Left ventricle myocardium inferior (tissue), 1 donor: ENCODE measurements around the gene STAC3. TPM values are rescaled to one million over a fixed set of nuclear protein-coding genes. Genes with fewer than 3 reads are reported as not detected.

Experiments
- DNase-seq: peaks from one replicate; pipeline ENCODE4 v3.0.0-alpha.2; 2020
- H3K27ac ChIP-seq: fragments of 200-600 bp; replicated peaks from 2 replicates; pipeline ENCODE4 v1.8.0; 2021
- H3K27me3 ChIP-seq: fragments of 200-600 bp; 2 replicates; pipeline ENCODE4 v1.8.0; 2021; ENCODE audit warnings: low read depth
- H3K36me3 ChIP-seq: fragments of 200-600 bp; 2 replicates; pipeline ENCODE4 v1.8.0; 2021
- H3K4me1 ChIP-seq: fragments of 200-600 bp; 2 replicates; pipeline ENCODE4 v1.8.0; 2021
- H3K4me3 ChIP-seq: fragments of 200-600 bp; 2 replicates; pipeline ENCODE4 v1.8.0; 2021; ENCODE audit warnings: mild to moderate bottlenecking, moderate library complexity
- H3K9me3 ChIP-seq: fragments of 200-600 bp; replicated peaks from 2 replicates; pipeline ENCODE4 v1.8.0; 2021
- CTCF ChIP-seq: fragments of 200-600 bp; IDR thresholded peaks from 2 replicates; pipeline ENCODE4 v1.8.0; 2021; ENCODE audit warnings: antibody characterized with exemption, mild to moderate bottlenecking, borderline replicate concordance
- intact Hi-C: fragments of 100-400 bp; cut with micrococcal nuclease; formaldehyde crosslinking; loops from one replicate; pipeline ENCODE4 v1.11.0; 2022
- total RNA-seq: library from RNA; stranded (reverse); fragmentation: NEBNext Ultra II Directional; extraction: Animal tissue kit (Norgen Biotek cat#: 25700); gene quantifications from one replicate; pipeline ENCODE4 v1.2.1, GENCODE V29; 2021
- donor health status: DM: no; HTN: yes; CAD: no; lungs with severe emphysema.

Gene STAC3
- total RNA-seq, 1 donor from 2014 or later = 0.69 TPM

DNA sequence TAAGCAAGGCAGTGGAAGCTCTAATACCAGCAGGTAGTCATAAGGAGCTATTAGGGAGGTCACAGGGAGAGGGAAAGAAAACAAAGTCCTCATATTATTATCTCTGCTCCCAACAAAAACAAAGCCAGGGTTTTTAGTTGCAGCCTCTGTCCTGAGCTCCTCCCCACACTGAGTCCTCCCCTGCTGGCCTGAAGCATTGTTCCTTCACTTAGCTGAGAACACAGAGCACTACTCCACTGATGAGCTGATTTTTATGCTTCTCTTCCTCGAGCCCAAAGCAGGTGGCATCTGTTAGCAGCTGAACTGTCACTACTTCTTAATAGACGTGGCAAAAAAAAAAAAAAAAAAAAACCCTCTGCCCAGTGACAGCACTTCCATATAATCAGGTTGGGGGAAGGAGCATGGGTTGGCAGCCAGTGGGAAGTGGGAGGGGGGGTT lies 10.5 kb upstream of the STAC3 start:
- H3K4me3 ChIP-seq = no peak overlapping the region

DNA sequence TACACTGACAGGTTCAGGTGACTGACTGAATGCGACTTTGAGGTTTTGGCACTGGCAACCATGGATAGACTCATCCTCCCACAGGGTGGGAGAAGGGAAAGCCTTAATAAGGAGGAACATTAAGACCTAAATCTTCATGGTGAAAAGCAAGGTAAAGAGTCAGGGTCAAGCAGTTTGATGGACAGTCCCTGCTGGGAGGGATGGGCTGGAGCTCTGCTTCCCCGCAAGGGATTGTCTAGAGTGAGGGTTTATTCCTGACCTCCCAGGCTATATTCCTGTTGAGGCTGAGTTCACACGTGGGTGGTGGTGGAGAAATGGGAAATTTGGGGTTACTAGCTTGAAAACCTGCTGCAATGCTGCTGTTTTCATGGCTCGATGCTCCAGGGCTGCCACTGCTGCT lies 9.4 kb upstream of the STAC3 start:
- Histone ChIP-seq H3K27me3 (no peaks in the 10 kb centered on the region), H3K27ac (peak overlapping the region; percentile 85), H3K4me1 (peaks cover 73% of the 10 kb centered on the region), H3K36me3 (peaks cover 37% of the 10 kb centered on the region), H3K9me3 (no peaks in the 10 kb centered on the region), H3K4me3 (no peak overlapping the region)
- no peak for TF ChIP-seq CTCF
- intact Hi-C loops = no loop called here
- DNase-seq = no peak

More for the DNA sequence above, 10.5 kb upstream of the STAC3 start:
- Histone ChIP-seq H3K36me3 (peaks cover 37% of the 10 kb centered on the region), H3K4me1 (peaks cover 73% of the 10 kb centered on the region), H3K9me3 (no peaks in the 10 kb centered on the region), H3K27ac (peak overlapping the region; percentile 85), H3K27me3 (no peaks in the 10 kb centered on the region)
- DNase-seq = no peak
- intact Hi-C loops = no loop called here
- no peak for TF ChIP-seq CTCF

GRCh38 chr12:57258977-57259970 lies 8.3 kb upstream of the STAC3 start:
- H3K36me3 ChIP-seq = peaks cover 46% of the 10 kb centered on the region
- no peaks in the 10 kb centered on the region for H3K9me3 ChIP-seq

DNA sequence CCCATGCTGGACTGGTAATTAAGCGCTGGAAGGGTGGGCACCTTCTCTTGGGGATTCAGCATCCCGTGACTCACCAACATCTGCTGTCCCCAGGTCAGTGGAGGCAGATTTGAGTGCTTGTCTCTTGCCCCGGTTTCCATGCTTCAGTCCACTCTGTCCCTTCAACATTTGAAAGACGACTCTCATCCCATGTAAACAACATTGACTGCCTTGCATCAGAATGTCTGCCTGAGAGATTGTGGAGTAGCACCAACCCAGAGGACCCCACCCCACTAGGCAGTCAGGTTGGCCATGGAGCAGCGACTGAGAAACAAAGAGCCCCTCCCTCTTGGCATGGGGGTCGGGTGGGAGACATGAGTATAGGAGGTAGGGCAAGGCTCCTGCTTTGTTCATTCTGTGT lies 4.9 kb upstream of the STAC3 start:
- TF ChIP-seq CTCF = no peak
- intact Hi-C loops = no loop called here
- no peak for DNase-seq
- H3K36me3 ChIP-seq = peaks cover 46% of the 10 kb centered on the region
- H3K9me3 ChIP-seq = no peaks in the 10 kb centered on the region
- H3K27me3 ChIP-seq = no peaks in the 10 kb centered on the region
- no peak overlapping the region for H3K27ac ChIP-seq
- peaks cover 31% of the 10 kb centered on the region for H3K4me1 ChIP-seq
- no peak overlapping the region for H3K4me3 ChIP-seq

More at GRCh38 chr12:57258977-57259970, 8.3 kb upstream of the STAC3 start:
- Histone ChIP-seq H3K4me3 (no peak overlapping the region), H3K27ac (peak overlapping the region; percentile 85), H3K4me1 (peaks cover 63% of the 10 kb centered on the region), H3K27me3 (no peaks in the 10 kb centered on the region)
- intact Hi-C loops = no loop called here
- TF ChIP-seq CTCF = no peak
- peak; percentile 78 for DNase-seq

GRCh38 chr12:57254506-57255280 lies 3.7 kb upstream of the STAC3 start:
- DNase-seq = no peak
- H3K9me3 ChIP-seq = no peaks in the 10 kb centered on the region
- H3K36me3 ChIP-seq = peaks cover 46% of the 10 kb centered on the region
- intact Hi-C loops = no loop called here
- H3K4me3 ChIP-seq = no peak overlapping the region
- peaks cover 18% of the 10 kb centered on the region for H3K4me1 ChIP-seq
- no peak overlapping the region for H3K27ac ChIP-seq
- TF ChIP-seq CTCF = no peak
- no peaks in the 10 kb centered on the region for H3K27me3 ChIP-seq
